Trophoblast cell (in vitro differentiated cells and primary cell): ENCODE results near the gene TRIP6.

ENCODE experiments used
- DNase-seq, 2 donors: peaks; one replicate each; pipeline ENCODE4 v3.0.0-alpha.2; 2016
- H2AFZ ChIP-seq: 2 replicates; pipeline ENCODE4 v1.6.1; 2013; ENCODE audit warnings: low read length, moderate library complexity, mild to moderate bottlenecking; ENCODE audit not compliant: insufficient read depth, poor library complexity
- H2AK5ac ChIP-seq: 2 replicates; pipeline ENCODE4 v1.6.1; 2013; ENCODE audit warnings: mild to moderate bottlenecking, low read length
- H2BK120ac ChIP-seq: 2 replicates; pipeline ENCODE4 v1.6.1; 2013; ENCODE audit warnings: low read length, mild to moderate bottlenecking, moderate library complexity; ENCODE audit not compliant: insufficient read depth, poor library complexity
- H2BK12ac ChIP-seq: 2 replicates; pipeline ENCODE4 v1.6.1; 2013; ENCODE audit warnings: mild to moderate bottlenecking, low read length, moderate library complexity
- H2BK5ac ChIP-seq: 2 replicates; pipeline ENCODE4 v1.6.1; 2013; ENCODE audit warnings: low read length, low read depth, moderate library complexity, mild to moderate bottlenecking; ENCODE audit not compliant: poor library complexity
- H3K14ac ChIP-seq: 2 replicates; pipeline ENCODE4 v1.6.1; 2013; ENCODE audit warnings: mild to moderate bottlenecking, low read length
- H3K18ac ChIP-seq: 2 replicates; pipeline ENCODE4 v1.6.1; 2013; ENCODE audit warnings: mild to moderate bottlenecking, low read length
- H3K23ac ChIP-seq: 2 replicates; pipeline ENCODE4 v1.6.1; 2013; ENCODE audit warnings: low read length
- H3K27ac ChIP-seq: 2 replicates; pipeline ENCODE4 v1.5.1; 2013; ENCODE audit warnings: low read depth, mild to moderate bottlenecking, inconsistent platforms, low read length, moderate library complexity
- H3K27me3 ChIP-seq: 2 replicates; pipeline ENCODE4 v1.6.1; 2013; ENCODE audit warnings: inconsistent platforms, mild to moderate bottlenecking, low read length, moderate library complexity; ENCODE audit not compliant: insufficient read depth
- H3K36me3 ChIP-seq, 2 experiments: 1 replicate in 1 of 2; 2 replicates in 1 of 2; pipeline ENCODE4 v1.6.1; 2013; ENCODE audit warnings: low read length in 2 of 2, mild to moderate bottlenecking in 2 of 2, moderate library complexity in 1 of 2; ENCODE audit not compliant: insufficient read depth in 2 of 2, control insufficient read depth in 1 of 2
- H3K4ac ChIP-seq: 2 replicates; pipeline ENCODE4 v1.6.1; 2013; ENCODE audit warnings: low read depth, mild to moderate bottlenecking, low read length, moderate library complexity
- H3K4me1 ChIP-seq, 2 experiments: 1 replicate in 1 of 2; 2 replicates in 1 of 2; pipeline ENCODE4 v1.6.1; 2013; ENCODE audit warnings: low read length in 2 of 2, mild to moderate bottlenecking in 2 of 2, moderate library complexity in 1 of 2; ENCODE audit not compliant: insufficient read depth in 2 of 2, control insufficient read depth in 1 of 2
- H3K4me2 ChIP-seq: 2 replicates; pipeline ENCODE4 v1.6.1; 2013; ENCODE audit warnings: inconsistent platforms, mild to moderate bottlenecking, low read length, moderate library complexity
- H3K4me3 ChIP-seq: 2 replicates; pipeline ENCODE4 v1.5.1; 2013; ENCODE audit warnings: mild to moderate bottlenecking, low read depth, low read length, inconsistent platforms
- H3K79me1 ChIP-seq: one replicate; pipeline ENCODE4 v1.6.1; 2013; ENCODE audit warnings: low read length
- H3K79me2 ChIP-seq: 2 replicates; pipeline ENCODE4 v1.6.1; 2013; ENCODE audit warnings: low read length, mild to moderate bottlenecking; ENCODE audit not compliant: control insufficient read depth, insufficient read depth, poor library complexity
- H3K9ac ChIP-seq: 2 replicates; pipeline ENCODE4 v1.6.1; 2013; ENCODE audit warnings: mild to moderate bottlenecking, low read length
- H3K9me3 ChIP-seq: 2 replicates; pipeline ENCODE4 v1.6.1; 2013; ENCODE audit warnings: low read depth, mild to moderate bottlenecking, control low read depth, inconsistent platforms, low read length; ENCODE audit not compliant: insufficient read depth
- H4K12ac ChIP-seq: 2 replicates; pipeline ENCODE4 v1.6.1; 2013; ENCODE audit warnings: low read depth, mild to moderate bottlenecking, low read length, moderate library complexity
- H4K8ac ChIP-seq: 2 replicates; pipeline ENCODE4 v1.6.1; 2013; ENCODE audit warnings: low read depth, mild to moderate bottlenecking, low read length, moderate library complexity
- H4K91ac ChIP-seq: one replicate; pipeline ENCODE4 v1.6.1; 2013; ENCODE audit warnings: low read depth, mild to moderate bottlenecking, low read length, moderate library complexity
- WGBS: extraction: QIAGEN DNeasy Blood & Tissue Kit; methylation state at CpG from one replicate; pipeline ENCODE4 v1.1.7; 2013; ENCODE audit warnings: missing lambda C conversion rate; ENCODE audit not compliant: insufficient read length, insufficient coverage; ENCODE audit errors: extremely low coverage; 5-methylcytosine and 5-hydroxymethylcytosine counted together

Gene TRIP6

DNA sequence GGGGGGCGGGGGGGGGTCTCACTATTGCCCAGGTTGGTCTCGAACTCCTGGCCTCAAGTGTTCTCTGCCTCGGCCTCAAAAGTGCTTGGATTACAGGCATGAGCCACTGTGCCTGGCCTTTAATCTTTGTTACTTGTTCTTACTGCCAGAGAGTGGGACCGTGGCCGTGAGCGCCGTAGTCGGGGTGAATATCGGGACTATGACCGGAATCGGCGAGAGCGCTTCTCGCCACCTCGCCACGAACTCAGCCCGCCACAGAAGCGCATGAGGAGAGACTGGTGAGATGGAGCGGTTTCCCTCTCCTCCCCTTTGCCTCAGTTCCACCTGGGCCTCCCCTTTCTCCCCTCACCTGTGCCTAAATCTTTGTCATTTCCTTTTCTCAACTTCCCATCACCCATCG, 13.9 kb downstream of the TRIP6 start:
- no peak overlapping the region for H4K8ac ChIP-seq
- no peak overlapping the region for H3K14ac ChIP-seq
- no CpG with 5 or more reads among the region's 20 CpGs for WGBS

DNA sequence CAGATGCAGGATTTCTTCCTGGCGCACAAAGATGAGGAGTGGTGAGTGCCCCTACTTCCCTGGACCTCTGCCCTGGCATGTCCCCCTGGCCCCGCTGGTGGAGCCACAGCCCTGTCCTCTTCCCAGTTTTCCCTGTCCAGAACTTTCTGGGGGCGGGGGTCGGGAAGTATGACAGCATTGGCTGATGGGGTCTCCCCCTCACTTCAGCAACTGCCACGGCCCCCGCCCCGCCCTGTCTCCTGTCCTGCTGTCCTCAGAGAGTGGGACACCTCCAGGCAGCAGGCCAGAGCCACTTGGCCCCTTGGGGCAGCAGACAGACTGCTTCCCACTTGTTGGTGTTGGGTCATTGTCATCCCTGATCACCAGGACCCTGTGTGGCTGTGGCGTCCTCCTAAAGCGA, 15.0 kb downstream of the TRIP6 start:
- Histone ChIP-seq H3K9ac (no peak overlapping the region), H2BK5ac (no peak overlapping the region), H3K4me2 (no peak overlapping the region), H3K4me3 (no peak overlapping the region), H3K4ac (no peak overlapping the region), H2AK5ac (no peak overlapping the region), H3K79me1 (no peaks in the 10 kb centered on the region), H2BK12ac (no peak overlapping the region), H4K91ac (no peak overlapping the region), H3K14ac (no peak overlapping the region), H3K27me3 (no peaks in the 10 kb centered on the region), H4K12ac (no peak overlapping the region), H3K23ac (no peak overlapping the region), H4K8ac (no peak overlapping the region), H3K4me1 (no peaks in the 10 kb centered on the region), H3K27ac (no peak overlapping the region), H2BK120ac (no peak overlapping the region), H2AFZ (no peak overlapping the region), H3K79me2 (peaks cover 11% of the 10 kb centered on the region), H3K36me3 (peaks cover 81 to 84% of the 10 kb centered on the region in 2 experiments), H3K18ac (no peak overlapping the region), H3K9me3 (no peaks in the 10 kb centered on the region)
- no CpG with 5 or more reads among the region's 9 CpGs for WGBS
- DNase-seq, result no peak

More for the DNA sequence above, 13.9 kb downstream of the TRIP6 start:
- peaks cover 3% of the 10 kb centered on the region in 2 experiments for H3K4me1 ChIP-seq
- no peak overlapping the region for H3K4me2 ChIP-seq
- H3K27ac ChIP-seq, result no peak overlapping the region
- DNase-seq, result no peak
- no peak overlapping the region for H2BK120ac ChIP-seq
- H3K23ac ChIP-seq, result no peak overlapping the region
- H3K79me1 ChIP-seq, result no peaks in the 10 kb centered on the region
- H4K12ac ChIP-seq, result no peak overlapping the region
- no peaks in the 10 kb centered on the region for H3K9me3 ChIP-seq
- no peak overlapping the region for H3K4me3 ChIP-seq
- no peak overlapping the region for H4K91ac ChIP-seq
- no peaks in the 10 kb centered on the region for H3K27me3 ChIP-seq
- H2BK5ac ChIP-seq, result no peak overlapping the region
- no peak overlapping the region for H3K9ac ChIP-seq
- H2BK12ac ChIP-seq, result no peak overlapping the region
- no peak overlapping the region for H2AK5ac ChIP-seq
- peaks cover 19% of the 10 kb centered on the region for H3K79me2 ChIP-seq
- peak overlapping the region; percentile 30 for H3K18ac ChIP-seq
- peaks cover 71 to 79% of the 10 kb centered on the region in 2 experiments for H3K36me3 ChIP-seq
- H3K4ac ChIP-seq, result no peak overlapping the region
- H2AFZ ChIP-seq, result no peak overlapping the region

DNA sequence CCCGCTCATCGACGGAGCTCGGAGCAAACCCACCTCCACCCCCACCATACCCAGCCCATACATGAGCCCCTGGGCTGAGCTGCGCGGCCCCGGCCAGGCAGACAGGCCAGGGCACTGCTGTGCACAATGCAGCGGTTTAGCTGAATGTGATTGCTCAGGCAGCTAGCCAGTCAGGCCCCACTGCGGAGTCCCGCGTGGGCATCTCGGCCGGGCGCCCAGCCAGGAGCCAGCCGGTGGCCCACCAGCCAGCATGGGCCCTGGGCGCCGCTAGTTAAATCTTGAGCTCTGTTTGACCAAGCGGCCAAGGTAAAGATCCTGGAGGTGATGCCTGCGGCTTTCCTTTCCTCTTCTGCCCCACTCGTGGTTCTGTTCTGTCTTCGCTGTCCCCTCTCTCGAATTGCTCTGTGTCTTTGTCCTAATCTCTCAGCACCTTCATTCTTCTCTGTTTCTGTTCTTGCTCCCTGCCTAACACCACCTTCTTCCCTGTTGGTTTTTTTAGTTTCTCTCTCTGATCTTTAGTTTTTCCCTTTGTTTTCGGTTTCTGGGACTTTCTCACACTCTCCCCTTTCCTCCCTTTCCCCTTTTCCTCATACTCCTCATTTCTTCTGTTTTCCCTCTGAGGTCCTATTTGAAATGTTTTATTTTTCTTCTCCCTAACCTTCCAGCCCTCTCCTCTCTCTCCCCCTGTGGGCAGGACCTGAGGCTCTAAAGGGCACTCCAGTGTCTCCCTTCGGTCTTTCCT, 15.8 kb downstream of the TRIP6 start:
- Histone ChIP-seq H4K91ac (no peak overlapping the region), H3K18ac (no peak overlapping the region), H3K9me3 (no peaks in the 10 kb centered on the region), H3K79me2 (peaks cover 9% of the 10 kb centered on the region), H3K4me1 (no peaks in the 10 kb centered on the region), H3K4me2 (no peak overlapping the region), H3K14ac (no peak overlapping the region), H3K9ac (no peak overlapping the region), H2AK5ac (no peak overlapping the region), H2BK5ac (no peak overlapping the region), H4K12ac (no peak overlapping the region), H2AFZ (no peak overlapping the region), H2BK12ac (no peak overlapping the region), H3K79me1 (no peaks in the 10 kb centered on the region), H3K4ac (no peak overlapping the region), H3K4me3 (no peak overlapping the region), H3K36me3 (peaks cover 84 to 87% of the 10 kb centered on the region in 2 experiments), H2BK120ac (no peak overlapping the region), H3K27me3 (no peaks in the 10 kb centered on the region), H3K23ac (no peak overlapping the region), H4K8ac (no peak overlapping the region), H3K27ac (no peak overlapping the region)
- no CpG with 5 or more reads among the region's 24 CpGs for WGBS
- no peak for DNase-seq

DNA sequence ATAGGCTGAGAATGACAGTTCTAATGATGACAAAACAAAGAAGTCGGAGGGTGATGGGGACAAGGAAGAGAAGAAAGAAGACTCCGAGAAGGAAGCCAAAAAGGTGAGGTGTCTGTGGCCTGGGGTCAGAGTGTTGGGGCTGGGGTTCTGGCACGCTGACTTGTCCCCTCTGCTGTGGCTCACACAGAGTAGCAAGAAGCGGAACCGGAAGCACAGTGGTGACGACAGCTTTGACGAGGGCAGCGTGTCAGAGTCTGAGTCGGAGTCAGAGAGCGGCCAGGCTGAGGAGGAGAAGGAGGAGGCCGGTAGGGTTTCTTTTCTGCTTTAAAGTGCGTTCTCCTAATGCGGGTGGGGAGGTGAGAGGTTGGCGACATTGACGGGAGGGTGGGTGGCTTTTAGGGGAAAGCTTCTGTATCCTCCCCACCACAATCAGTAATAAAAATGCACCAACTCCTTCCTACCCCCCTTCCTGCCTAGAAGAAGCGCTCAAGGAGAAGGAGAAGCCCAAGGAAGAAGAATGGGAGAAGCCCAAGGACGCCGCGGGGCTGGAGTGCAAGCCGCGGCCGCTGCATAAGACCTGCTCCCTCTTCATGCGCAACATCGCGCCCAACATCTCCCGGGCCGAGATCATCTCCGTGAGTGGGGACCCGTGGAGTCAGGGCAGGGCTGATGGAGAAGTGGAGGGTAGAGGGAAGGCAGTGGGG, 17.7 kb downstream of the TRIP6 start:
- no peak overlapping the region for H3K4me3 ChIP-seq

More for the DNA sequence above, 17.7 kb downstream of the TRIP6 start:
- H2BK5ac ChIP-seq, result no peak overlapping the region
- no peaks in the 10 kb centered on the region for H3K9me3 ChIP-seq
- no peak overlapping the region for H3K4me2 ChIP-seq
- no CpG with 5 or more reads among the region's 29 CpGs for WGBS
- H3K23ac ChIP-seq, result no peak overlapping the region
- H3K27ac ChIP-seq, result no peak overlapping the region
- H4K91ac ChIP-seq, result no peak overlapping the region
- no peak overlapping the region for H4K12ac ChIP-seq
- no peak overlapping the region for H3K14ac ChIP-seq
- no peaks in the 10 kb centered on the region for H3K27me3 ChIP-seq
- H2BK12ac ChIP-seq, result no peak overlapping the region
- H3K36me3 ChIP-seq, result peaks cover 82 to 86% of the 10 kb centered on the region in 2 experiments
- no peak overlapping the region for H4K8ac ChIP-seq
- DNase-seq, result no peak
- no peak overlapping the region for H2BK120ac ChIP-seq
- peaks cover 9% of the 10 kb centered on the region for H3K79me2 ChIP-seq
- H2AK5ac ChIP-seq, result no peak overlapping the region
- H2AFZ ChIP-seq, result no peak overlapping the region
- H3K4ac ChIP-seq, result no peak overlapping the region
- H3K18ac ChIP-seq, result no peak overlapping the region
- H3K9ac ChIP-seq, result no peak overlapping the region
- H3K4me1 ChIP-seq, result peaks cover 0 to 8% of the 10 kb centered on the region in 2 experiments
- H3K79me1 ChIP-seq, result peaks cover 7% of the 10 kb centered on the region
